Endothelial cell of umbilical vein (primary cell): ENCODE data around the gene PRPF8. TPM values are rescaled to one million over a fixed set of nuclear protein-coding genes. Genes with fewer than 3 reads are reported as not detected.

Experiments
- BruUV-seq: library from RNA; stranded (reverse); fragments of 400-500 nt; replicated peaks from 2 replicates; lab custom pipeline; 2021; lab: Mats Ljungman, UMichigan
- CTCF ChIA-PET: fragments of 300-600, 350-600 bp; sonication (Branson Sonifier 250); formaldehyde crosslinking; loops from one replicate; lab custom pipeline; 2021; ENCODE audit warnings: antibody characterized with exemption, inconsistent platforms; lab: Charles Lee
- POLR2A ChIA-PET: fragments of 300-600, 350-600 bp; sonication (Branson Sonifier 250); formaldehyde crosslinking; loops from one replicate; lab custom pipeline; 2021; ENCODE audit warnings: antibody characterized with exemption, inconsistent platforms; lab: Charles Lee
- DNase-seq: peaks from one replicate; pipeline ENCODE4 v3.0.0-alpha.2; 2011; ENCODE audit warnings: low read depth, low spot score
- FAIRE-seq: peaks from 2 replicates; lab custom pipeline; 2011; peaks lifted over from hg19 to GRCh38; lab: Jason Lieb, UNC
- H2AFZ ChIP-seq: 2 replicates; pipeline ENCODE4 v1.6.0; 2012; ENCODE audit warnings: low read depth, low read length, control low read depth, inconsistent platforms
- H3K27ac ChIP-seq: 2 replicates; pipeline ENCODE4 v1.5.1; 2011; ENCODE audit warnings: low read depth, mild to moderate bottlenecking, control low read depth, low read length, moderate library complexity; ENCODE audit not compliant: insufficient read depth
- H3K27me3 ChIP-seq, 2 experiments: 2 replicates each; pipeline versions ENCODE4 v1.6.0 to v1.6.1; 2011; ENCODE audit warnings: low read length in 2 of 2, mixed read lengths in 1 of 2; ENCODE audit not compliant: control insufficient read depth in 2 of 2, insufficient read depth in 2 of 2
- H3K36me3 ChIP-seq, 2 experiments: 2 replicates in 1 of 2; 3 replicates in 1 of 2; pipeline ENCODE4 v1.5.1; 2011; ENCODE audit warnings: low read length in 2 of 2, mild to moderate bottlenecking in 1 of 2, moderate library complexity in 1 of 2; ENCODE audit not compliant: control insufficient read depth in 2 of 2, insufficient read depth in 2 of 2; ENCODE audit errors: extremely low read depth in 1 of 2
- H3K4me1 ChIP-seq: 3 replicates; pipeline ENCODE4 v1.5.1; 2011; ENCODE audit warnings: mild to moderate bottlenecking, low read length; ENCODE audit not compliant: control insufficient read depth, insufficient read depth; ENCODE audit errors: extremely low read depth
- H3K4me2 ChIP-seq: 2 replicates; pipeline ENCODE4 v1.6.1; 2011; ENCODE audit warnings: low read length, control low read depth, mixed read lengths; ENCODE audit not compliant: insufficient read depth
- H3K4me3 ChIP-seq, 3 experiments: fragments of 200-600 bp in 1 of 3; sonication (generic), shearing (Covaris generic) in 1 of 3; replicated peaks in 1 of 3; 2 replicates each; pipeline ENCODE4 v1.5.1; 2011 to 2016; ENCODE audit warnings: control low read depth in 3 of 3, low read length in 3 of 3, mild to moderate bottlenecking in 2 of 3, inconsistent platforms in 1 of 3, low read depth in 1 of 3, moderate library complexity in 1 of 3; ENCODE audit not compliant: insufficient read depth in 1 of 3
- H3K79me2 ChIP-seq: 2 replicates; pipeline ENCODE4 v1.6.0; 2012; ENCODE audit warnings: low read length, inconsistent platforms; ENCODE audit not compliant: control insufficient read depth, insufficient read depth
- H3K9ac ChIP-seq: replicated peaks from 2 replicates; pipeline ENCODE3; 2011; ENCODE audit warnings: low read length, control low read depth; ENCODE audit not compliant: insufficient read depth; ENCODE audit errors: extremely low read depth
- H3K9me1 ChIP-seq: replicated peaks from 3 replicates; pipeline ENCODE4 v1.6.0; 2011; ENCODE audit warnings: mild to moderate bottlenecking, low read length; ENCODE audit not compliant: control insufficient read depth, insufficient read depth; ENCODE audit errors: extremely low read depth
- H3K9me3 ChIP-seq: replicated peaks from 2 replicates; pipeline ENCODE4 v1.5.1; 2012; ENCODE audit warnings: low read length, inconsistent platforms; ENCODE audit not compliant: control insufficient read depth, insufficient read depth
- H4K20me1 ChIP-seq: replicated peaks from 2 replicates; pipeline ENCODE3; 2011; ENCODE audit warnings: mild to moderate bottlenecking, low read length; ENCODE audit not compliant: control insufficient read depth, insufficient read depth; ENCODE audit errors: extremely low read depth
- EZH2 ChIP-seq: IDR thresholded peaks from 2 replicates; pipeline ENCODE4 v1.6.1; 2012; ENCODE audit warnings: borderline replicate concordance, low read depth, mild to moderate bottlenecking, moderate library complexity, low read length, inconsistent platforms; ENCODE audit not compliant: severe bottlenecking
- FOS ChIP-seq: IDR thresholded peaks from 2 replicates; pipeline ENCODE4 v1.6.1; 2011; ENCODE audit warnings: mild to moderate bottlenecking, low read length, moderate library complexity, borderline replicate concordance; ENCODE audit not compliant: insufficient read depth
- GATA2 ChIP-seq: IDR thresholded peaks from 2 replicates; pipeline ENCODE4 v1.7.0; 2011; ENCODE audit warnings: low read depth, mild to moderate bottlenecking, moderate library complexity, mixed read lengths, low read length; ENCODE audit not compliant: insufficient read length, insufficient read depth
- JUN ChIP-seq: IDR thresholded peaks from 2 replicates; pipeline ENCODE4 v1.6.1; 2011; ENCODE audit warnings: borderline replicate concordance, low read depth; ENCODE audit not compliant: insufficient read length, insufficient read depth
- MYC ChIP-seq: IDR thresholded peaks from one replicate; pipeline ENCODE4 v1.6.1; 2011; ENCODE audit warnings: mild to moderate bottlenecking, low read depth, low read length
- POLR2A ChIP-seq: IDR thresholded peaks from 2 replicates; pipeline ENCODE4 v1.6.1; 2012; ENCODE audit warnings: low read depth, mild to moderate bottlenecking, control low read depth, low read length
- POLR2AphosphoS5 ChIP-seq: IDR thresholded peaks from 2 replicates; pipeline ENCODE4 v1.6.1; 2012; ENCODE audit warnings: low read depth, mild to moderate bottlenecking, control low read depth, low read length, moderate library complexity; ENCODE audit not compliant: insufficient read depth
- dilution Hi-C: fragments of 300-500 bp; cut with MboI; formaldehyde crosslinking; loops from one replicate; pipeline ENCODE4 v1.15.0; 2019; ENCODE audit warnings: low sequenced_read_pairs; ENCODE audit not compliant: extremely low pct_ligation_motif_present
- intact Hi-C: fragments of 100-400 bp; cut with micrococcal nuclease; formaldehyde crosslinking; loops from one replicate; pipeline ENCODE4 v1.10.0; 2022
- polyA plus RNA-seq, 4 experiments: library from polyadenylated mRNA; depleted of rRNA in 3 of 4; stranded (reverse) in 3 of 4; unstranded in 1 of 4; fragments of >200 nt; gene quantifications; 2 replicates each; pipeline versions ENCODE4 v1.2.1 to v1.2.3, GENCODE V29; 2011 to 2012; ENCODE audit warnings: missing spikeins in 1 of 4
- total RNA-seq: library from RNA; stranded (reverse); gene quantifications from 2 replicates; pipeline ENCODE4 v1.2.3, GENCODE V29; 2021
- TF ChIP-seq, protein P1 (sequence below), 2 donors: IDR thresholded peaks; 1 replicate in 1 of 2; 2 replicates in 1 of 2; pipeline ENCODE4 v1.5.1; 2011; ENCODE audit warnings: low read length in 2 of 2, mild to moderate bottlenecking in 2 of 2, moderate library complexity in 2 of 2, control low read depth in 1 of 2, inconsistent platforms in 1 of 2, low read depth in 1 of 2; ENCODE audit not compliant: insufficient read depth in 1 of 2; ENCODE audit errors: extremely low read depth in 1 of 2
- TF ChIP-seq, protein P2 (sequence below): IDR thresholded peaks from 2 replicates; pipeline ENCODE4 v1.6.1; 2011; ENCODE audit not compliant: insufficient read depth, insufficient read length

The PRPF8 gene
- total and polyA plus RNA-seq, 2 donors (not counting 3 experiments of a cell fraction or from before 2014, with no cell fraction given) = 215 to 301 TPM

DNA sequence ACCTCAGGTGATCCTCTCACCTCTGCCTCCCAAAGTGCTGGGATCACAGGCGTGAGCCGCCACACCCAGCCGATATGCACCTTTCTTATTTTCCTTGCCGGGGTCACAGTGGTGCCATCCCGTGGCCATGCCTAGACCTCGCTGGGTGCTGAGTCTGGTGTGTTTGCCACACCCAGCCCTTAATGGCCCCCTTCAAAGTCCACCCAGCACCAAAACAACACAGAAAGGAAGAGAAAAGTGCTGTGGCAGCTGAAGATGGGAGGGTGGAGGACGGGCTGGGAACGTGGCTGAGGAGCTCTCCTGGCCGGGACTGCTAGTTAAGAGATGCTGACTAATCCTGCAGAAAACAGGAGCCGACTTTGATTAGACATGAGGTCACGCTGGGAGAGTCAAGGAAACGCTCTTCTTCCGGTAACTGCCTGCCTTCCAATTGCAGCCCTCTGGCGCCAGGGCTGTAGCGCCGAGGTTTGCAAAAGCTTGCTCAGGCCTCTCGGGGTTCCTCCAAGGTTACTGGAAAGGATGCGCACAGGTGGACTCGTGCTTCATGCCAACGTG is 67.0 kb downstream of the PRPF8 start:
- dilution Hi-C loops = no loop called here
- peak overlapping the region; percentile 14 for H3K4me2 ChIP-seq
- intact Hi-C loops = loop anchor here (1.0 to 2.0 kb wide), 2 partner anchors 8 to 27 kb away; no protein-coding TSS in a partner anchor
- no peaks in the 10 kb centered on the region for H3K9me3 ChIP-seq
- no peaks in the 10 kb centered on the region for H3K27me3 ChIP-seq
- H4K20me1 ChIP-seq = no peaks in the 10 kb centered on the region
- H3K9ac ChIP-seq = peak overlapping the region; percentile 41
- peak overlapping the region; percentile 80 for H3K27ac ChIP-seq
- no peaks in the 10 kb centered on the region for H3K79me2 ChIP-seq
- H3K36me3 ChIP-seq = peaks cover 0 to 3% of the 10 kb centered on the region in 2 experiments
- no peaks in the 10 kb centered on the region for H3K9me1 ChIP-seq
- TSS peak; percentile 72 for BruUV-seq
- POLR2A ChIA-PET = no interaction called here
- peak overlapping the region; percentile 49 for H2AFZ ChIP-seq
- TF ChIP-seq POLR2A (peak; percentile 52), JUN (peak; percentile 61), FOS (peak; percentile 64), POLR2AphosphoS5 (peak; percentile 63), MYC (no peak), EZH2 (no peak)
- H3K4me1 ChIP-seq = peaks cover 19% of the 10 kb centered on the region
- CTCF ChIA-PET = interaction anchor here (1.0 to 5.7 kb wide), 9 partner anchors 9 to 42 kb away, joined by 4 to 100 read pairs (median 10); partner anchors contain the start of genes SCARF1 and SLC43A2
- DNase-seq (peak; percentile 87), FAIRE-seq (peak; percentile 98)
- no peak overlapping the region for H3K4me3 ChIP-seq

DNA sequence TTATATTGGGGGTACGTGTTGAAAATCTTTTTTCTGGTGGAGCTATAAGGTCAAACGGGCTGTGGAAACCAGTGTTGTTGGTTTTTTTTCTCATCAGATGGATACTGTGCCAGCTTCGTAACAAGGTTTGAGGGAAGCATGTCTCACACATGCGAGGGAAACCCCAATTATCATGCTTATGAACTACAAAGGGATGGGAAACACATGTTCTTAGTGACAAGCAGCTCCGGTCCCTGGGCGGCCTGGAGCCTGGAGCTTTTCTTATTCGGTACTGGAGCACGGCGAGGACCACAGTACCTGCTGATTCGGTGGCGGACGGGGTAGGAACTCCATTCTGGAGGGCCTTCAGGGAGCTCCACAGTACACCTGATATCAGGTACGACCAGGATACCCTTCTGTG is 68.6 kb downstream of the PRPF8 start:
- Histone ChIP-seq H3K4me3 (no peak overlapping the region), H3K9me3 (no peaks in the 10 kb centered on the region), H3K36me3 (no peaks in the 10 kb centered on the region), H3K9me1 (no peaks in the 10 kb centered on the region), H3K9ac (no peak overlapping the region), H3K4me2 (no peak overlapping the region), H3K79me2 (no peaks in the 10 kb centered on the region), H2AFZ (no peak overlapping the region), H4K20me1 (no peaks in the 10 kb centered on the region), H3K4me1 (peaks cover 26% of the 10 kb centered on the region), H3K27me3 (no peaks in the 10 kb centered on the region), H3K27ac (no peak overlapping the region)
- TF ChIP-seq, protein P1, sequence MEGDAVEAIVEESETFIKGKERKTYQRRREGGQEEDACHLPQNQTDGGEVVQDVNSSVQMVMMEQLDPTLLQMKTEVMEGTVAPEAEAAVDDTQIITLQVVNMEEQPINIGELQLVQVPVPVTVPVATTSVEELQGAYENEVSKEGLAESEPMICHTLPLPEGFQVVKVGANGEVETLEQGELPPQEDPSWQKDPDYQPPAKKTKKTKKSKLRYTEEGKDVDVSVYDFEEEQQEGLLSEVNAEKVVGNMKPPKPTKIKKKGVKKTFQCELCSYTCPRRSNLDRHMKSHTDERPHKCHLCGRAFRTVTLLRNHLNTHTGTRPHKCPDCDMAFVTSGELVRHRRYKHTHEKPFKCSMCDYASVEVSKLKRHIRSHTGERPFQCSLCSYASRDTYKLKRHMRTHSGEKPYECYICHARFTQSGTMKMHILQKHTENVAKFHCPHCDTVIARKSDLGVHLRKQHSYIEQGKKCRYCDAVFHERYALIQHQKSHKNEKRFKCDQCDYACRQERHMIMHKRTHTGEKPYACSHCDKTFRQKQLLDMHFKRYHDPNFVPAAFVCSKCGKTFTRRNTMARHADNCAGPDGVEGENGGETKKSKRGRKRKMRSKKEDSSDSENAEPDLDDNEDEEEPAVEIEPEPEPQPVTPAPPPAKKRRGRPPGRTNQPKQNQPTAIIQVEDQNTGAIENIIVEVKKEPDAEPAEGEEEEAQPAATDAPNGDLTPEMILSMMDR (IDR thresholded peaks at IDR 0.05; ENCODE audit: extremely low read depth in 1 of 2, insufficient read depth in 1 of 2, low read depth in 1 of 2, low read length in 2 of 2) = no peak
- no peak for TF ChIP-seq FOS
- no peak for TF ChIP-seq MYC
- TF ChIP-seq EZH2 = no peak
- TF ChIP-seq JUN = no peak
- no peak for TF ChIP-seq GATA2
- no peak for TF ChIP-seq POLR2A
- TF ChIP-seq, protein P2, sequence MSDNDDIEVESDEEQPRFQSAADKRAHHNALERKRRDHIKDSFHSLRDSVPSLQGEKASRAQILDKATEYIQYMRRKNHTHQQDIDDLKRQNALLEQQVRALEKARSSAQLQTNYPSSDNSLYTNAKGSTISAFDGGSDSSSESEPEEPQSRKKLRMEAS = no peak
- TF ChIP-seq POLR2AphosphoS5 = no peak
- intact Hi-C loops = loop anchor here (2.0 kb wide), 1 partner anchor 25 kb away; no protein-coding TSS in a partner anchor
- FAIRE-seq (no peak), DNase-seq (no peak)
- CTCF ChIA-PET = interaction anchor here (0.9 to 5.7 kb wide), 3 partner anchors 14 to 356 kb away, joined by 3 to 100 read pairs (median 7); no protein-coding TSS in a partner anchor
- POLR2A ChIA-PET = interaction anchor here (0.5 kb wide), 1 partner anchor 614 kb away, joined by 3 read pairs; no protein-coding TSS in a partner anchor
- dilution Hi-C loops = no loop called here
- BruUV-seq = no TSS peak
